Suprapubic skin (tissue), 4 donors: ENCODE results near the gene CERS1.

ENCODE experiments used
- CTCF ChIP-seq, 2 donors: fragments of 200-600 bp in 1 of 2; fragments of 450-650 bp in 1 of 2; sonication (generic) in 1 of 2; IDR thresholded peaks; one replicate each; pipeline ENCODE4 v1.5.1; 2016 to 2019; ENCODE audit warnings: antibody characterized with exemption in 2 of 2, mild to moderate bottlenecking in 1 of 2, moderate library complexity in 1 of 2
- POLR2A ChIP-seq, 2 donors: fragments of 450-650 bp; IDR thresholded peaks; one replicate each; pipeline ENCODE4 v1.6.1; 2017; ENCODE audit warnings: antibody characterized with exemption in 2 of 2, mild to moderate bottlenecking in 2 of 2, moderate library complexity in 2 of 2
- POLR2AphosphoS5 ChIP-seq, 3 donors: sonication (generic); formaldehyde crosslinking; IDR thresholded peaks; one replicate each; pipeline ENCODE4 v1.6.1; 2017; ENCODE audit warnings: antibody characterized with exemption in 3 of 3

DNA sequence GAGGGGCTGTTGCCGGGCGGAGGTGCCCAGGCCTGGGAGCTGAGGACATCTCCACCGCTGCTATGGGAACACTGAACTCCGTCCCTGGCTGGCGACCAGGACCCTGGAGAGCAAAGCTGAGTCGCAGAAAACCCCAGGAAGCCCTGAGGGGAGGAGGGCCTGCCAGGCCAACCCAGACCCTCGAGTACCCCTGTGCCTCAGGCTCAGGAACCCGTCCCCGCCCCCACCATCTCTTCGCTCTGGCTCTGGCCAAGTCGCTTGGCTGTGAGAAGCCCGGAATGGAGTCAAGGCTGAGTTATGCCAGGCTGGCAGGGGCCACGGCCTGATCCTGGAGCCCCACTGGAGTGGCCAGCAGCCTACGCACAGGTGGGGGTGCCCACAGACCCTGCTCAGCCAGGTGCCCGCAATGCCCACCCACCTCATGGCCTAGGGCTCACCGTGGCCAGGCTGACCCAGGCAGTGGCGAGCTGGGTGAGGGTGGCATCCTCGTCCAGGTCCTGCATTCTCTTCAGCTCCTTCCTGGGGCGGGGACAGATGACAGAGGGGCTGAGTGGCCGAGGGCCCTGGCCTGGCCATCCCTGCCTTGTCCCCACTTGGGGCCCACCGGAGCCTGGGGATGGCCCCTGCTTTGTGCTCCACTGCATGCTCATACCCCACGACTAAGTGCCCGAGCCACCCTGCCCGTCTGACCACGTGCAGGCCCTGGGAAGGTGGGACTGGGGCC, 8.5 kb upstream of the CERS1 start:
- TF ChIP-seq POLR2A (IDR thresholded peaks at IDR 0.05): no peak
- no peak for TF ChIP-seq CTCF (IDR thresholded peaks at IDR 0.05)
- no peak for TF ChIP-seq POLR2AphosphoS5 (IDR thresholded peaks at IDR 0.05)
